ENCODE measurements around the gene KSR1.
A peak's percentile ranks its signal among the peaks of the same experiment; 100 is the strongest.
"Not testable (repeated sequence)": the region's sequence is repeated elsewhere in the genome, so short reads cannot be mapped to it uniquely, and the experiment has no call there.

The KSR1 gene

GRCh38 chr17:27633312-27634025 lies 177.2 kb downstream of the KSR1 start:
- DNase-seq (ENCODE audit: low read depth in 2 of 2) = no peak

GRCh38 chr17:27634026-27634335 lies 177.7 kb downstream of the KSR1 start:
- no peak for DNase-seq (ENCODE audit: low read depth in 2 of 2)

DNA sequence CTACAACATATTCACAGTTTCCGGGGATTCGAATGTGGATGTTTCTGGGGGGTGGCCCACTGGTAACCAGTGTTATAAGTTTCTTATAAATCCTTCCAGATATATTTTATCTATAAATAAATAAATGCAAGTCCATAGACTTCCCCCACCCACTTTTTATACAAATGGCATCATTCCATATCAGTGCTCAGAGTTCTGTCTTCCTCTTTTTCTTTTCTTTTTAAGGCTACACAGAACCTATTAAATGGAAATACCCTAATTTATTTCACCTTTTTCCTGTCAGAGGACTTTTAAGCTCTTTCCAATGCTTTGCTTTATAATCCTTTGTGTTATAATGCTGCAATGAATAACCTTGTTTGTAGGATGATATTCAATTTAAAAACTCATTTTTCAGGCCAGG lies 178.5 kb downstream of the KSR1 start:
- no peak for DNase-seq (ENCODE audit: low read depth in 2 of 2)

GRCh38 chr17:27635275-27635823 lies 179.1 kb downstream of the KSR1 start:
- no peak for DNase-seq (ENCODE audit: low read depth in 2 of 2)

DNA sequence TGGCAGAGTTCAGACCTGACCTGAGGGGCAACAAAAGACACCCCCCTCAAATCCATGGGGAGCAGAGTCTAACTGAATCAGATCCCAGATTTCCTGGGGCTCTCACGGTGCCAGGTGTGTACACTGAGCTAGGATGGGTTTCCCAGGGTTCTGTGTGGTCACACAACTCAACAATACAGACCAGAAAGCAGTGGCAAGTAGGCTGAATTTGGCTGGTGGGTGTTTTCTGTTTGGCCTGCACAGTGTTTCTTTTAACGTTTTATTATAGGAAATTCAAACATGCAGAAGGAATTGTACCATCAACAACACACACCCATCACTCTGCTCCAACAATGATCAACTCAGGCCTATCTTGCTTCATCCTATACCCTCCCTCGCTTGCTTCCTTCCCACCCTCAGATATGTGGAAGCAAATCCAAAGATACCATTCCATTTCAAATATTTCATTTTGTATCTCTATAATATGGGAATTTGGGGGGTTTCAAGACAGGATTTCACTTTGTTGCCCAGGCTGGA lies 179.8 kb downstream of the KSR1 start:
- not testable (repeated sequence) for DNase-seq (ENCODE audit: low read depth in 2 of 2)

GRCh38 chr17:27637818-27638217 lies 181.6 kb downstream of the KSR1 start:
- DNase-seq (ENCODE audit: low read depth in 2 of 2) = not testable (repeated sequence)

DNA sequence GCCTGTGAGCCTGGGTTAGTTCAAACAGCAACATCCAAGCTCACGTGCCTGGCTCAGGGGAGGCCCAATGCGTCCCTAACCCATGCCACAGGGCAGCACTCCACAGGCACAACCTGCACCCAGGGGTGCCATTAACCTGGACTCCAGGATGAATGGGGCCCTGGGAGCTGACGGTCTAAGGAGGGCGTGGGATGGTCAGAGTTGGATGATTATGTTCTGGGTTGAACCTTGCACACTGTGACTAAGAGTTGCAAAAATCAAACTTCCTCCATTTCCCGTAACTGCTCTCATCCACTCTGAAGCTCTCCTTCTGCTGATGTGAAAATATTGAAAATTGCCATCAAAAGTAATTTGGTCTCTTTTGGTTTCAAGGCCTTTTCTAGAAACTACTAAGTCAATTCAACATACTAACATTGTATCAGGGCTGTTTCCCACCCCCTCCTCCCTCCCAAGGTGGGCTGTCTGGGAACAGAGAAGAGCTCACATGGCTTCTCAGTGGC lies 182.2 kb downstream of the KSR1 start:
- not testable (repeated sequence) for DNase-seq (ENCODE audit: low read depth in 2 of 2)

DNA sequence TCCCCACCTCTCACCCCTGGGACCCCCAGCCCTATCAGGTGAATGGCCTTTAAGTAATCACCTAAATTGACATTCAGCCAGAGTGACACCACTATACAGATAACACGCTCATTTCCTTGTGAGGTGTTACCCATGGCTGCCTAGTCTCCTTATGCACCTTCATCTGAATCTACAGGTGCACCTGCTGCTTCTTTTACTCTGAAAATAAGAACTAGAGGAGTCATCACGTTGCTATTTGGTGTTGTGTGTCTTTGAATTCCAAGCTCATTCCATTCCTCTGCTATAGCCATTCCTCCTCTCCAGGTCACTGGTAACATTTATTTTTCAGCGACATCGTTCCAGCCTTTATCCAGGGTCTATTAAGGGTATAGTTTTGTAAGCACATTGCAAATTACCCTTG lies 184.5 kb downstream of the KSR1 start:
- DNase-seq (ENCODE audit: low read depth in 2 of 2) = no peak

DNA sequence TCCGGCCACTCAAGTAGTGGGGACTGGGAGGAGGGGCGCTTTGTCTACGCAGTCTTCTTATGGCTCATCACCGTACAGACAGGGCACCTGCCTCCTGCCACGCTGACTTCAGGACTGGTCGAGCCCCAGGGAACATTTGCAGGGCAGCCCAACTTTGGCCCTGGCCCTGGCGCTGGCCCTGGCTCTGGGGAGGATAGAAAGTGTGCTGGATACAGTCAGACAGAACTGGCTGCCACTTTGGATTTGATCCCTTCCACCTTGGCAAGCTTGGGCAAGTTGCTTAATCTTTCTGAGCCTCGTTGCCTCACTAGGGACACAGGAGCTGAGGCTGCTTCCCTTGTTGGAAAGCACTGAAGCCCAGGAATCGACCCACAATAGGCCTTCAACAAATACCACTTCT lies 188.3 kb downstream of the KSR1 start:
- DNase-seq (ENCODE audit: low read depth in 2 of 2) = no peak

DNA sequence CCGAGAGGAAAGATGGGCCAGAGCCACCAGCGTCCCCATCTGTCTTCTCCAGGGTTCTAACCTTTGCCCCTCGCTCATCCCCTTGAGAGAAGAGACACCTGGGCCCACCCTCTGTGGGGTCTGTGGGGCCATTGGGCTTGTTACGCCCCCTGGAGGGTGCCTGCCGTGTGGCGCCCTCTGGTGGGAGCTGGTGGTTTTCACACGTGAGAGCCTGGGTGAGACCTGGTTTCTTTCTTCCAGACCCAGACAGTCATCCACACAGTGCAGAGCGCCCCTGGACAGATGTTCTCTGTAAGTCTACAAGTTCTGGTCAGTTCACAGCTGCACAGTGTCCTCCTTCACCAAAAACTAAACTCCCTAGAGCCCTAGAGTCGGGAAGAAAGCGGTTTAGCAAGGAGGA lies 189.4 kb downstream of the KSR1 start:
- not testable (repeated sequence) for DNase-seq (ENCODE audit: low read depth in 2 of 2)

DNA sequence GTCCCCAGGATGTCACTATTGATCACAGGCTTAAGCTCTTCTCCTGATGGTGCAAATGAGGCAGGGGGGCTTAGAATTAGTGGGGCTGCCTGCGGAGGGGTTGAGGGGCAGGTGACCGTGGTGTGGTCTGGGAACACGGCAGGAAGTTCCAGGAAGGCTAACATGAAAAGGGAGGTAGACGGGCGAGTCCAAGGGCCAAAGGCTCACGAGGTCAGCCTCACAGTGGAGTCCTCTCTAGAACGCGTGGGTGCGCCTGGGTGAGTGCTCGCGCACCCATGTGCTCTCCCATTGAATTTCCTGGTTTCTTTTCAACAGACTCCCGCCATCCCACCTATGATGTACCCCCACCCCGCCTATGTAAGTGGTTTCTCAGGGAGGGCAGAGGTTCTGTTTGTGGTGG lies 190.0 kb downstream of the KSR1 start:
- no peak for DNase-seq (ENCODE audit: low read depth in 2 of 2)

DNA sequence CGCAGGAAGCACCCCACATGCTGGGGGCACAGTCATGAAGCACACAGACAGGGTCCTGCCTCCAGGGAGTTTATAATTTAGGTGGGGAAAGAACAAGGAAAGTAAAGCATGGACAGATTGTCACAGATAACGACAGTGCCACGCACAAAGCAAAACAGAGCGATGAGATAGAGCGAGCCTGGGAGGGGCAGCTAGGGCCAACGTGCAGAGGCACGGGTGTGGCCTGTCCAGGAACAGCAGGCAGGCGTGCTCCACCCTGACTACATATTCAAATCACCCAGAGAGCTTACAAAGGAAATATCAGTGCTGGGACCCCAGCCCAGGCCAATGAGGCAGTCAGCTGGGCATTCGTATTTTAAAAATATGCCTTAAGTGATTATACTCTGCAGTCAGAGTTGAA lies 191.5 kb downstream of the KSR1 start:
- DNase-seq (ENCODE audit: low read depth in 2 of 2) = no peak

GRCh38 chr17:27649111-27649571 lies 192.9 kb downstream of the KSR1 start:
- DNase-seq (ENCODE audit: low read depth in 2 of 2) = not testable (repeated sequence)

GRCh38 chr17:27649929-27650328 lies 193.7 kb downstream of the KSR1 start:
- DNase-seq (ENCODE audit: low read depth in 2 of 2) = no peak

GRCh38 chr17:27650836-27651235 lies 194.6 kb downstream of the KSR1 start:
- no peak for DNase-seq (ENCODE audit: low read depth in 2 of 2)

DNA sequence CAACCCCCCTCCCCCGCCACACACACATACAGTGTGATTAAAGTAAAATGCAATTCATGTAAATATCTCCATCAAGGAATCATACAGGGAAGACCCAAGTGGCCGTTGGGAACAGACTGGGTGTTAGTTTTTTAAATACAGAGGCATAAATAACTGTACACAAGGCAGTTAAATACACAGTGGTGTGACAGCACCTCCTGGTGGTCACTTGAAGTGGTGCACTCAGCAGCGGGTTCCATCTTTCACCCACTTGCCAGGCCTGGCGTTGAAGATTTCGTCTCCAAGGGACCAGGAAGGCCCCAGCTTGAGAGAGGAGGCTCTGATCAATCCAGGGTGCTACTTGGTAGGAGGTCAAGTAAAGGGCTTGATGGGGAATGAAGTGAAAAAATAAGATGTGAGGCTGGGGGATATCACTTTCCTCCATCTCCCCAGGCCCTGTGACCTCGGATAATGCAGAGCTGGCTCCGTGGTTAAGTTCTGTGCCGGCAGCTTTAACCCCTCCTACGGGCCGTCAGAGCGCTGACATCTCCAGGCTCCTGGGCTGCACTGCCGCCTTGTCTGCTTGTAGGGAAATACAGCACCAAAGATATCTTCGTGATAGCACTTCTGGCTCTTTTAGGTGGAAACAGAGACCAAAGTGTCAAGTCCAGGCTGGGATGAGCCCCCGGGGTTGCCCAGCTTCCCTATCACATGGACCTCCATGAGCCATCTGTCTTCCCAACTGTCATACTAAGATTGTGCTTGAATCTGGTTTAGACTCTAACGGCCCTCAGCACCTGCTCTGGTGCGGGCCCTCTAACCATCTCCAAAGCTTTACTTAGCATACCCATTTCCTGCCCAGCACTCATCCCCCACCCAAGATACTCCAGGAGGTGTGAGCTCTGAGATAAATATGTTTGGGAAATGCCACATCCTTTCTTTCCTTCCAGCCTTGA lies 195.4 kb downstream of the KSR1 start:
- peak; percentile 55 to 62 for DNase-seq (ENCODE audit: low read depth in 2 of 2)

DNA sequence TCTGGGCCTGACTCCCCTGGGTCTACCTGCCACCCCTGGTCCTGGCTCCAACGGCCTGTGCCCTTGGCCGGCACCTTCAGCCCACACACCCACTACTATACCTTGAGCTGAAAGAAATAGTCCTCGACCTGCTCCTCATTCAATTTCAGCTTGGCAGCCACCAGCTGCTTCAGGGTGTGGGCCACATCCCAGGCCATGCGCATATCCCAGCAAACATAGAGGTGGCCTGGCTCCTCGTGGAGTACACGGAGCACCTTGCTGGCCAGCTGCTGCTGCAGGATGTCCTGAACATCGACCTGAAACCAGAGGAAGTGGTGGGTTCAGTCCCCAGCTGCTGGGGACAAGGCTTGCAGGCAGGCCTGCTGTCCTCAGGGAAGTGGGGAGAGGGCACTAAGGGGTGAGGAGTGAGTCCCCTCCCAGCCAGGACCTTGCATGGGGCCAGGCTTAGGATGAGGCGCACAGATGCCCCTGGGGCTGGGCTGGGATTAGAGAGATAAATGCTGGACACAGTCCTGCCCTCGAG lies 197.3 kb downstream of the KSR1 start:
- DNase-seq (ENCODE audit: low read depth in 2 of 2) = not testable (repeated sequence)

GRCh38 chr17:27654136-27654535 lies 197.9 kb downstream of the KSR1 start:
- no peak for DNase-seq (ENCODE audit: low read depth in 2 of 2)

DNA sequence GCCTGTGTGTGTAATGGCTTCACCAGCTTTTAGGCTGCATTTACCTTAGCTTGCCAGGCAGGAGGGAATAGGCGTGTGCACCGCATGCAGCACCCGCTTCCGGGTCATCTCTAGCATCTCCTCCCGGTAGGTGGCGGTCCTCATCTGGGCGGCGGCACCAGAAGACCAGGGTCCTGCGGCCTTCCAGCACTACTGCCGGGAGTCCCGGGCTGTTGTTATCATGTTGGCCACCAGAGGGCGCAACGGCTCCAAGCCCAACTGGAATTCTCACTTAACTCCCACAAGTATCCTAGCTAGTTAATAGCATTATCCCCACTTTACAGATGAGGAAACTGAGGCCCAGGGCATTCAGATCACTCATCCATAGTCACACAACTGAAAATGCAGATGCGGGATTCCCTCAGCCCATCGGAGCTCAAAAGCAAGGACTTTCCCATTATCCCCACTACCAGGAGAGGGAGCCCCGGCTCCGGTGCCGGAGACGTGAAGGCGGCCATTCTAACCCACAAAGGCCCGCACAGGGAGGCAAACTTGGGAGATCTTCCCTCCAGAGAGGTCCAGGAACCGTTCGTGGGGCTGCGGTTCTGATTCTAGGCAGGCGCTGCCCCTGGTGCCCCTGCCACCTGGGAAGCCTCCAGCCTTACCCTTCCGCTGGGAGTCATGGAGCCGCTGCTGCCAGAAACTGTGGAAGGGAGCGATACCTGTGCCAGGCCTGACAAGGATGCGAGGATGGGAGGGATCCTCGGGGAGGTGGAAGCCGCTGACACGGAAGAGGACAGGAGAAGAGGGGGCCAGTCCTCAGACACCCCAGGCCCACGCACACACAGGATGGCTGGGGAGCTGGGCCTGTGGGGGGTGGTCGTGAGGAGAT lies 198.6 kb downstream of the KSR1 start:
- DNase-seq (ENCODE audit: low read depth in 2 of 2) = peak; percentile 51 to 64

GRCh38 chr17:27655525-27656111 lies 199.4 kb downstream of the KSR1 start:
- not testable (repeated sequence) for DNase-seq (ENCODE audit: low read depth in 2 of 2)

DNA sequence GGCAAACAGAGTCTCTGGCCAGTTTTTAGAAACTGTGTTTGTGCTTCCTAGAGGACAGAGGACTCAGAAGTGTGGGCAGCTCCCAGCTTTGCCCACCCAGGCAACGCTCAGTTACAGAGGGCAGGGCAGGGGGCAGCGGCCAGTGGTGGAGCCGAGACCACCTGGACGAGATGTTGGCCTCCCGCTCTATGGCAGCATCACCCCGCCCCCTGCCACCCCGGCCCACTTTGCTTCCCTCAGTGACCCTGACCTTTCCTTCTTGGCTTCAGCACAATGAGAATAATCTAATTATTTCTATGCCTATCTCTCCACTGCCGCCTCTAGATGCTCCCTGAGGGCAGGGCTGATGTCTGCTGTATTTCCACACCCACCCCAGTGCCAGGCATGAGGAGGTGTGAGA lies 200.4 kb downstream of the KSR1 start:
- DNase-seq (ENCODE audit: low read depth in 2 of 2) = not testable (repeated sequence)

Data from stimulated activated CD4-positive, alpha-beta T cell treated with anti-CD3 and anti-CD28 coated beads, Interleukin-1b, Interleukin-23, amount 100 ng/mL, for 4 hours (primary cell).